HG03039 (cell line): ENCODE results near the gene CAMK1G.
A peak's percentile ranks its signal among the peaks of the same experiment; 100 is the strongest.

Experiments used
- ATAC-seq: cut with Tn5 transposase; IDR thresholded peaks from one replicate; pipeline ENCODE4 v1.9.1; 2021; ENCODE audit warnings: mild to moderate bottlenecking, moderate library complexity; ENCODE audit not compliant: unreplicated experiment

CAMK1G gene

DNA sequence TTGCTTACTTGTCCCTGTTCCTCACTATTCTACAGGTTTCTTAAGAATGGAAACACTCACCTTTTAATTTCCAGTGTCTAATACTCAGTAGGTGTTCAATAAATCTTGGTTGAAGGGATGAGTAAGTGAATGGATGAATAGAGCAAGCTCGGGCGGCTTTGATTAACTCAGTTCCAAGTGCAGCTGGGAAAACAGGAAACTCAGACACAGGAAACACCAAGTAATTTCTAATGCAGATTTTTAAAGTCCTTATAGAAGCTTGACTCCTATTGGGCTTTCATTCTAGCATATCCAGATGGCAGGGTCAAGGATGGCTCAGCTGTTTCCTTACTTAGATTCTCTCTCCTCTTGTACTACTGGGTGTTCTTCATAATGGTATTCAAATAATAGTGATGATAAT is 14.0 kb downstream of the CAMK1G start:
- no peak for ATAC-seq

DNA sequence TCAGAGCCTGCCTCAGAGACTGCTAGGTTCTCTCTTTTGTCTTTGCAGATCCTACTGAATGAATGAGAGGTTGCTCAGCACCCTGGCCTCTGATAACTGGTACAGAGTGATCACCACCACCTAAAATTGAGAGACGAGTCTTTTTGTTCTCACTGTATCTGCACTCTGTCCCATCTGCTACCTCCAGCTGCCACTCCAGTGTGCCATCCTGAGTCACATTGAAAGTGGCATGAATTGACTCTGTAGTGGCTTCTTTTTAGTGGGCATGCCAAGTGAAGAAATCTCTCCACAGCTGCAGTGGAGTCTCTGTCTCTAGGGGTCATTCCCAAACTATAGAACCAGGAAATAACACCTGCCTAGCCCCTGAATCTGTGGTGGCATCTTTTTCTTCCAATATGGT is 14.7 kb downstream of the CAMK1G start:
- ATAC-seq: no peak

DNA sequence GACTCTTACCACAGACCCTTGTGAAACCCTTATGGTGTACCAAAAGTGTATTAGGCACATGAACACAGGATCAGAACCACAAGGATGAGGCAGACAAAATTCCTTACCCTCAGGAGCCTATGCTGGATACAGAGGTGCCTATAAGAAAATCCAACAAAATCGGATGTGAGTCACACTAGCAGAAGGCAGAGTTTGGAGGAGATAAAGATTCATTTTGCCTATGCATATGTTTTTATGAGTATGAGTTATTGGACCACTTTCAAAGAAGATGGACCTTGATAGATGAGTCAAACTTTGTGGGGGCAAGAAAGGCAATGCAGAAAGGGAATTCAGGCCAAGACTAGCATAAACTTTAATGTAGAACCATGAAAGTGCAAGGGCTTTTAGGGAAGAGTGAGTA is 17.0 kb downstream of the CAMK1G start:
- no peak for ATAC-seq

DNA sequence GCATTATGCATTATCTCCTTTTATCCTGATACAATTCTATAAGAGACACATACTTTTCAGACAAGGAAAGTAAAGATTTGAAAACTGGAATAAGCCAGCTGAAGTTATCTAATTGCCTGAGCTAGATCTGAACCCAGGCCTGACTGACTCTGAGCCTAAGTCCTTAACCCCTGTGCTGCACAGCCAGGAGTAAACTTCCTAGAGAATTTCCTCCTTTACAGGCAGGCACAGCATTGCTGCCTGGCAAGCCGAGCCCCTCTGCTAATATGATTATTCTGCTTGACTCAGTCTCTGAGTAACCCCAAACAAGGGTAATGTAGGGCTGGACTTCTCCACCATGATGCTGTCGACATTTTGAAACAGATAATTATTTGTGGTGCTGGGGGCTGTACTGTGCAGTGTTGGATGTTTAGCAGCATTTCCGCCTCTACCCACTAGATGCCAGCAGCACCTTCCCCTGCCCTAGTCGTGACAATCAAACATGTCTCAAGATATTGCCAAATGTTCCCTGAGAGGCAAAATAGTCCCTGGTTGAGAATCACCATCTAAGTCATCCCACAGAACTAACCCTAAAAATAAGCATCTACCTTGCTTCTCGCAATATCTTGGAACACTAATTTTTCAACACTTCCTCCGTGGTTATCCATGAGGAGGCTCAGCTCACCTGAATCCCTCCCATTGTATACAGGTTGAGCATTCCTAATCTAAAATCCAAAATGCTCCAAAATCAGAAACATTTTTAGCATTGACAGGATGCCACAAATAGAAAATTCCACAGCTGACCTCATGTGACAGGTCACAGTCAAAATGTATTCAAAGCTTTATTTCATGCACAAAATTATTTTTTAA is 18.5 kb downstream of the CAMK1G start:
- ATAC-seq: no peak

DNA sequence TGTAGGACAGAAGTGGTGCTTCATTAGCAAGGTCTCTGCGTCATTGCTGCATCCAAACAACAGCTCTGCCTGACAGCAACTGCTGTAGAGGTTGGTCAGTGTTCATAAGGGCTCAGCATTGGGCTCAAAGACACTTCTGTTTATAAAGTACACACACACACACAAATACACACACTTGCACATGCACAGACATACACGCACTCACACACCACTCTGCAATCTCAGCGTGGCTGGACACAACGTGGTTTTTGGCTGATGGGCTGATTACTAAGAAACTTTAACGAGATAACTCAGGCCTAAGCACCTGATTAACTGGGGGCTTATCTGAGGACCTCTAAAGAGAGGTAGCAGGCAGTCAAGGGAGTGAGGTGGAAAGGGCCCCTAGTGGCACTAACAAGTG is 20.4 kb downstream of the CAMK1G start:
- ATAC-seq: no peak

DNA sequence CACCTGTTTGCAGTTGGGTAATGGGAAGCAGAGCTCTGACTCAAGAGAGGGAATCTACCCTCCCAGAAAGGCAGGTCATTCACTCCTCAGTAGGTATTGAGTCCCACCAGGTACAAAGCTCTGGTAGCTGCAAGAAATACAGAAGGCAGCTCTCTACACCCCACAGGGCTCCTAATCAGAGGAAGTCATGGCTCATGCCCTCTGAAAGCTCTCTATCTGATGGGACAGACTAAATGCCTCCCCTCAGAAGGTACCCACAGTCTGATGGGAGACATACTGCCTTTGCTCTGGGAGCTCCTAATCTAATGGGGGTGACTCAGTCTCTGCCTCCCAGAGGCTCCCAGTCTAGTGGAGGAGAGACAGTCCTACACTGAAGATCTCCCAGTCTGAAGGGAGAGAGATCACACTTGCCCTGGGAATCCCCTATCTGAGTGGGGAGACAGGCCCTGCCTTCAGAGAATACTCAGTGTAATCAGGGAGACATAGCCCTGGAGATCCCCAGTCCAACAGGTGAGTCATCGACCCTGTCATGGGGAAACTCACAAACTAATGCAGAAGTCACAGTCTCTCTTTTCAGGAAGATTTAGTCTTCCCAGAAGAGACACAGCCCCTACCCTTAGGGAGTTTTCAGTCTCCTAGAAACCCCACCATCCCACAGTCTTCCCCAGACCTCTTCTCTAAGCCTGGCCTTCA is 23.7 kb downstream of the CAMK1G start:
- peak; percentile 87 for ATAC-seq

DNA sequence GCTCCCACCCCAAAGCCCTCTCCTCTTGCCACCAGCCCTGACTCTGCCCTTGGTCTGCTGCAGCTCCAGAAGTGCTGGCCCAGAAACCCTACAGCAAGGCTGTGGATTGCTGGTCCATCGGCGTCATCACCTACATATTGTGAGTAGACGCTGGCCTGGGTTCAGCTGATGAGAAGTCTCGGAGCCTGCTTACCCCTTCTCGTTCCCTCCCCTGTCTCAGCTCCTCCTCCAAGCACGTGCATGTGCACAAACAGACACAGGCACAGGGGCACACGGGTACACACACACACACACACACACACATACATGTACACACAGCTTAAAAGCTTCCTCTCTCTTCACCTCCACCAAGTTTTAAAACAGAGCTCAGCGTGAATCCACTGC is 24.3 kb downstream of the CAMK1G start:
- peak; percentile 25 for ATAC-seq

DNA sequence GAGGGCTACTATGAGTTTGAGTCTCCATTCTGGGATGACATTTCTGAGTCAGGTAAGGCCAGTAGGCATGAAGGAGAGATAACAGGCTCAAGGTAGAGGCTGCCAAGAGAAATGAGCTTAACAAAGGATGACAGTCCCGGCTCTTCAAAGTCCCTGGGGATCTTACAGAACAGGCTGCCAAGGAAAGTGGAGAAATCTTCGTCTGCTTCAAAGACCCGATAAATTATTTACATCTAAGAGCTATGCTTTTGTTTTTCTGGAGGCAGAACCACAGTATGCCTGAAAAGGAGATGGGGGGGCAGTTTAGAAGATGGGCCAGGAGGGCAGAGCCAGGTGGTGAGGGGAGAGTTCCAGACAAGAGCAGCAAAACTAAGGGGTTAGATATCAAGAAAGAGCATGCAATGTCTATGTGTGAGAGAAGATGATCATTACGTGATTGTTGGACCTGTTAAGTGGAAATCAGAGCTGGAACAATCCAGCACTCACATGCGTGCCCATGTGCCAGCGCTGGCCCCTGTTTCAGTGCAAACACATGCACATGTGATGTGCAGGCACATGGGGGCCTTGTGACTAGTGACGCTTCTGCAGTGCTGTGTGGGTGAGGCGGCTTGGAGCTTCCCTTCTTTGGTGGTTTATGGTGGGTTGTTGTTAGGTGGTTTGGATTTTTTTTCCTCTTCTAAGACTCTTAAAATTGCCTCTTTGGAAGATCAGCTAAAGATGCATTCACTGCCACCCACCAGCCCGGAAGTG is 25.7 kb downstream of the CAMK1G start:
- no peak for ATAC-seq

DNA sequence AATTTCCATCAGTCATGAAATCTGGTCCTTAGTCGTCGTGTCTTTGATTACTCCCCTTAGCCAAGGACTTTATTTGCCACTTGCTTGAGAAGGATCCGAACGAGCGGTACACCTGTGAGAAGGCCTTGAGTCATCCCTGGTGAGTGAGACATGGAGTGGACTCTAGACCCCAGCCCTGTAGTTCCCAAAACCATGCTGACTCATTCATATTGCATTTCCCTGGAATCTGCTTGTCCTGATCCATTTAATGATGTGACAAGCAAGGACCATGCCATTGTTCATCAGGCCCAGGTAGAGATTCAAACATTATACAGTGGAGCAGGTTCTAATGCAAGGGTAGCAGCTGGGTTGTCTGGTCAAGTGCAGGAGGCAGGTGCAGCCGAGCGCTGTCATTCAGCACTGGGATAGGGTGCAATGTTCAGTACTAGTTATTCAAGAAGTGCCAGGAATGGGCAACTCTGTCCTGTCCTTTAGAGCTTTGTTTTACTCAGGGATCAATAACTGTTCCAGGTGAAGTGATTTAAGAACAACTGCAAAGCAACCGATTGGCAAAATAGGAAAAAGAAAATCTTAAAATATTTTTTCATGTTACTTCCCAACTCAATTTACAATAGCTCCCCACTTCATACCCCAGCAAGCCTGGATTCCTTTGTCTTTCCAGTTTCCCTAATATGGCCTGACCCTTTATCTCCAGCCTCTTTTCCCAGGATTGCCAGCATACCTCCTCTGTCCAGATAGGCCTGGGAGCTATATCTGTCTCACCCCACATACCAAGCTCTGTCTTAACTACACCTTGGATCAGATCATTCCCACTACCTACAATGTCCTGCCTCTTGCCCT is 26.5 kb downstream of the CAMK1G start:
- ATAC-seq: no peak

DNA sequence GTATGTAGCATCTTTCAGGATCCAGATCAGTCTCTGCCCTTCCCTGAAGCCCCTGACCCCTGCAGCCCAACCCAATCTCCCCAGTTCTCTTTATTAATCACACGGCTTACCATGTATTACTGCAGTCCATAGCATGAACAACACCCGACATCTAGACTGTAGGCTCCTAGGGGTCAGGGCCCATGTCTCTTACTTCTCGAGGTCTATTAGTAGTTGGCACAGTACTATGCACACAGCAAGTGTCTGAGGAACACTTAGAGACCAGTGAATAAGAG is 27.1 kb downstream of the CAMK1G start:
- ATAC-seq: no peak

DNA sequence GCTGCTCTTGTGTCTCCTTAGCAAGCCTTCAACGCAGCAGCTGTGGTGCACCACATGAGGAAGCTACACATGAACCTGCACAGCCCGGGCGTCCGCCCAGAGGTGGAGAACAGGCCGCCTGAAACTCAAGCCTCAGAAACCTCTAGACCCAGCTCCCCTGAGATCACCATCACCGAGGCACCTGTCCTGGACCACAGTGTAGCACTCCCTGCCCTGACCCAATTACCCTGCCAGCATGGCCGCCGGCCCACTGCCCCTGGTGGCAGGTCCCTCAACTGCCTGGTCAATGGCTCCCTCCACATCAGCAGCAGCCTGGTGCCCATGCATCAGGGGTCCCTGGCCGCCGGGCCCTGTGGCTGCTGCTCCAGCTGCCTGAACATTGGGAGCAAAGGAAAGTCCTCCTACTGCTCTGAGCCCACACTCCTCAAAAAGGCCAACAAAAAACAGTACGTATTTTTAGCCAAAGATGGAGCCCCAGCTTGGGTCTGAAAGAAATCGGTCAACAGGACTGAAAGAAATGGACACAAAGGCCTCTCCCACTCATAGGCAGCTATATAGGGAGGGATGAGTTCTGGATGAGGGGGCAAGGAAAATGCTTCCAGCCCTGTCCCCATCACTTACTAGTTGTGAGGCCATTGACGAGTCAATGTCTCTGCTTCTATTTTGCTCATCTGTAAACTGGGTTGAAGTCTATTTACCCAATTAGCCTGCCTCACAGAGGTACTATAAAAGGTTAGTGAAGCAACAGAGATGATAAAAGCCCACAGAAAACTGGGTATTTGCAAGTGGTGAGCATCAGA is 28.5 kb downstream of the CAMK1G start:
- no peak for ATAC-seq

DNA sequence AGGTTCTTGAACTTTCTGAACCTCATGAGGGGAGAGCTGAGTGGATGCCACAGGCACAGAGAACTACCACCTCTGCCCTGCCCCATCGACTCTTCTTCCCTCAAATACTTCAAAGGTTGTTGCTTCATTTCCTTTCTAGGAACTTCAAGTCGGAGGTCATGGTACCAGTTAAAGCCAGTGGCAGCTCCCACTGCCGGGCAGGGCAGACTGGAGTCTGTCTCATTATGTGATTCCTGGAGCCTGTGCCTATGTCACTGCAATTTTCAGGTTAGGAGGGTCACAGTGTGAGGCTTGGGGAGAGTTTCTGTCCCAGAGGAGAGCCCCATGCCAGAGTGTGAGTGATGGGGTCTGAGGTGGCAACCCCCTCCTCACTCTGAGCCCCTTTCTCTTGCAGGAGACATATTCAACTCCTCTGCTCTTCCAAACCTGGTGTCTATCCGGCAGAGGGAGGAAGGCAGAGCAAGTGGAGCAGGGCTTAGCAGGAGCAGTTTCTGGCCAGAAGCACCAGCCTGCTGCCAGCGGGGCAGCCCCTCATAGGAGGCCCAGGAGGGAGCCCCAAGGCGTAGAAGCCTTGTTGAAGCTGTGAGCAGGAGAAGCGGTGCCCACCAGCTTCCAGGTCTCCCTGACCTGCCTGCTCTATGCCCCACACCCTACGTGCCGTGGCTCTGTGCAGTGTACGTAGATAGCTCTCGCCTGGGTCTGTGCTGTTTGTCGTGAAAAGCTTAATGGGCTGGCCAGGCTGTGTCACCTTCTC is 29.3 kb downstream of the CAMK1G start:
- no peak for ATAC-seq

DNA sequence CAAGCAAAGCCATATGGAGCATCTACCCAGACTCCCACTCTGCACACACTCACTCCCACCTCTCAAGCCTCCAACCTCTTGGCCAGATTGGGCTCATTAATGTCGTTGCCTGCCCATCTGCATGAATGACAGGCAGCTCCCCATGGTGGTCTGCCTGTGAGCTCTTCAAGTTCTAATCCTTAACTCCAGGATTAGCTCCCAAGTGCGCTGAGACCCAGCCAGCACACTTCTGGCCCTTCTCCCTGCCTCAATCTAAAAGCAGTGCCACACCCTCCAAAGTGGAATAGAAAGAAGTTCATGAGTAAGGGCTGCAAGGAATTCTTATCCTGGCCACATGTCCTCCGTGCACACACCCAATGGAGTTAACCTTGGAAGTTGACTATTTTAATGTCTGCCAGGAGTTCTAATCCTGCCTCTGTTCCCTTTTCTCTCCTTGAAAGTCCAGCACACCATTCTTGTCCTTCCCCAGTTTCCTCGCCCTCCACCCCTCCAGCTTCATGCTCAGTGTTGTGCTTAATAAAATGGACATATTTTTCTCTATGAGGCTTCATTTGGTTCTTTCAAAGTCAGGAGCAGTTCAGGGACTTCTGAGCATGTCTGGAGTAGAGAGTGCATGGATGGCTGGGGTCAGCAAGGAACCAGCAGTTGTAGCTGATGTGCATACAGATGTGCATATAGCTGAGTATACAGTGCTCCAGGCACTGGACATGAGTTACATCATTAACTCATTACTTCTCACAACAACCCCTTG is 30.1 kb downstream of the CAMK1G start:
- ATAC-seq: no peak

DNA sequence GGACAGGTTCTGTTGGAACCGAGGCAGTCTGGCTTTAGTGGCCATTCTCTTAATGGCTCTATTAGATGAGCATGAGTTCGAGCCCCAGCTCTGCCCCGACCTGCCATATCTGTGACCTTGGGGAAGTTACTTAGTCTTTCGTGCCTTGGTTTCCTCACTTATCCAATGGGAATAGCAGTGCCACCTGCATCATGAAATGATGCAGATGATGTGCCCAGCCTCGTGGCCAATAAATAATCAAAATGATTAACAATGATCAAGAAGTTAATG is 30.6 kb downstream of the CAMK1G start:
- ATAC-seq: no peak

DNA sequence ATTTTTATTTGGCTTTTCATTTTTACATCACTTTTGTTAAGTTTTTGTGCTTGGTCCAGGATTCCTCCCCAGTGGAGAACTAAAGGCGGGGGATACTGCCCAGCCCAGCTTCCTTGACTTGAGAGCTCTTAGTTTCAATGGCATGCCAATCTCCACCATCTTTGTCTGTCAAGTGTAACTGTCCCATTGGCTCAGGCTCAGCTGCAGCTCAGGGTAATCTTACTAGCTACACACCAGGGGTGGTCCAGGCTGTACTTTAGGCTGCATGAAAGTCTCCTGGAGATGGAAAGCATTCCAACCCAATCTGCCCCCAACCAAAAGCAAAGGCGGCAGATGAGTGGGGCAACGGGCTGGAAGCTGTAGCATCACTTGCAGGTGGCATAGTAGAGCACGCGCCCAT is 31.4 kb downstream of the CAMK1G start:
- no peak for ATAC-seq

DNA sequence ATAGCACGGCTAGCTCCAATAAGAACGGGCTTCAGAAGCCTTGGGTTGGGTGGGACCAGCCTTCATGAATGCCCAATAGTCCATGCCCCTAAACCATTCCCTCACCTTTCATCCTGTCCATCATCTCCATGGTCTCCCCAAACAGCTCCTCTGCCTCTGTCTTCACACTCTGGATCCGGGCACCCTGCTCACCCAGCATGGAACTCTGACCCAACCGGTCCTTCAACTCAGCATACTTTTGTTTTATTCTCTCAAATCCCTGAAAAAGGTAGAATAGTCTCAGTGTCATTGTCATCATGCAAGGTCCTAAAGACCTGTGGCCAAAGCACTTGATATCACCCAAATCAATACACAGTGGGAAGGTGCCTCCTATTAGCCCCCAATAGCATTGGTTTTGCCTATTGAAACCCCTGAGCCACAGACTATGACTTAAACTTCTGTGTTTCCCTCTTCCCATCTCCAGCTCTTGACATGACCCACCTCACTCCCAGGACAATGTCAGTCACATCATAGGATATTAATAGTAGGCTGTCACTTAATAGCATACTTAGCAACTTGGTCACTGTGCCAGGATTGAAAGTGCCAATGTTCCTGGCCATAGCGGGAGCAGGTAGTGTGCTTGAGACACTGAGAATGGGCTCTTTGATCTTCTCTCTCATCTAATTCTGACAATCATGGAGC is 33.0 kb downstream of the CAMK1G start:
- no peak for ATAC-seq

DNA sequence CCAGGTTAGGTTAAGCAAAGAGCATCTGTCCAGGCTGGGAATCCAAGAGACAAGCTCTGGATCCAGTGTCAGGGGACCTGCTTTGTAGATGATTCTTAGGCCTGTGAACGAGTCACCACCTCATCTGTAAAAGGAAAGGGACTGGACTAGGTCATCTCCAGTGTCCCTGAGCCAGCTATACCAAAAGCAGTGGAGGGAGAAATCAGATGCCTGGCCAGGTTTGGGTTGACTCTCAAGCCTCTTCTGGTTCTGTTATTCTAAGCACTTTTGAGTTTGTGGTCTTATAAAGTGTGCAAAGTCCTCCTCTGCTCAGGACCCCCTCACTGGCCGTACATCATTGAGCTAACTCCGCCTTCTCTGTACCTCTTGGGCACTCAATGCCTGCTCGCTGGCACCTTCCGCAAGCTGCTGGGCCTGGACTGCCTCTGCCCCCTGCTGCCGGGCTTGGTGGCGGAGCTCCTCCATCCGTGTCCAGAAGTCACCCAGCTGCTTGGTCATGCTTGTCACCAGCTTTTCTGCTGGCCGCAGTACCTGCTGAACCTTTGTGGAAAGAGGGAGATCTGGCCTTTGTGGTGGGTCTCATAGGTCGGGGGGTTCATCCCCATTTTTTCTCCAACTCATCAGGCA is 33.6 kb downstream of the CAMK1G start:
- ATAC-seq: no peak

DNA sequence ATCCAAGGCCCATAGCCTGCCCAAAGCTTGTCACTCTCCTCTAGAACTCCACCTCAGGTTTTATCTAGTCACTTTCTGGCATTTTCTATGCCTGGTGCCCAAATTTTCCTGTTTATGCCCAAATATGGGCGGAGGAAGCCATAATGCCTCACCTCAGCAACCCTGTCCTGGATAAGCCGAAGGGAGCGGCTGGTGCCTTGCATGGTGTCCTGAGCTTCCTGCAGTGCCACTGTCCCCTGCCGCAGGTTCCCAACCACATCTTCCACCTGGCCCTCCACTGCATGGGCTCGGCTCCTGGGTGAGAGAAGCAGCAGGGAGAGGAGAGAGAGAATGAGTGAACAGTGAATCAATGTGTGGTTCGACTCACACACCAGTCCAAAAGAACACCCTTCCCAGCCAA is 34.2 kb downstream of the CAMK1G start:
- no peak for ATAC-seq
